GM10266 (cell line): ENCODE data around the gene ELP1.
"Not testable (repeated sequence)": the region's sequence is repeated elsewhere in the genome, so short reads cannot be mapped to it uniquely, and the experiment has no call there.

ENCODE experiments used
- DNase-seq: peaks from one replicate; pipeline ENCODE4 v3.0.0; 2012; ENCODE audit errors: extremely low spot score
- TF ChIP-seq, protein P1 (sequence below): IDR thresholded peaks from 2 replicates; pipeline ENCODE4 v1.5.1; 2012; ENCODE audit warnings: mild to moderate bottlenecking, low read depth; ENCODE audit not compliant: control insufficient read depth, insufficient read depth; ENCODE audit errors: missing control alignments

The ELP1 gene

GRCh38 chr9:108924466-108924865, 9.5 kb downstream of the ELP1 start:
- no peak for DNase-seq
- TF ChIP-seq, protein P1, sequence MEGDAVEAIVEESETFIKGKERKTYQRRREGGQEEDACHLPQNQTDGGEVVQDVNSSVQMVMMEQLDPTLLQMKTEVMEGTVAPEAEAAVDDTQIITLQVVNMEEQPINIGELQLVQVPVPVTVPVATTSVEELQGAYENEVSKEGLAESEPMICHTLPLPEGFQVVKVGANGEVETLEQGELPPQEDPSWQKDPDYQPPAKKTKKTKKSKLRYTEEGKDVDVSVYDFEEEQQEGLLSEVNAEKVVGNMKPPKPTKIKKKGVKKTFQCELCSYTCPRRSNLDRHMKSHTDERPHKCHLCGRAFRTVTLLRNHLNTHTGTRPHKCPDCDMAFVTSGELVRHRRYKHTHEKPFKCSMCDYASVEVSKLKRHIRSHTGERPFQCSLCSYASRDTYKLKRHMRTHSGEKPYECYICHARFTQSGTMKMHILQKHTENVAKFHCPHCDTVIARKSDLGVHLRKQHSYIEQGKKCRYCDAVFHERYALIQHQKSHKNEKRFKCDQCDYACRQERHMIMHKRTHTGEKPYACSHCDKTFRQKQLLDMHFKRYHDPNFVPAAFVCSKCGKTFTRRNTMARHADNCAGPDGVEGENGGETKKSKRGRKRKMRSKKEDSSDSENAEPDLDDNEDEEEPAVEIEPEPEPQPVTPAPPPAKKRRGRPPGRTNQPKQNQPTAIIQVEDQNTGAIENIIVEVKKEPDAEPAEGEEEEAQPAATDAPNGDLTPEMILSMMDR = no peak

DNA sequence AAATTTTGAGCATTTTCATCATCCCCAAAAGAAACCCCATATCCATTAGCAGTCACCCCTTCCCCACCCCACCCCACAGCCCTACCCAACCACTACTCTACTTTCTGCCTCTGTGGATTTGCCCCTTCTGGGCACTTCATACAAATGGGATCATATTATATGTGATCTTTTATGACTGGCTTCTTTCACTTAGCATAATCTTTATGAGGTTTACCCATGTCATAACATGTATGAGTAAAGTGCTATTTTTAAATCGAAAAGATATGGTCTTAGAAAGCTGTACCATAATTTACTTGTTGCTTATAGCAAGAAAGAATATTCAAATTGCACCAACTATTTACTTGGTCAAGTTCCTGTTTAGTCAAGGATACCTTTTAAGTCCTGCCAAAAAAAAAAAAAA, 12.7 kb downstream of the ELP1 start:
- DNase-seq = no peak
- TF ChIP-seq, protein P1 = no peak

GRCh38 chr9:108920401-108920800, 13.5 kb downstream of the ELP1 start:
- DNase-seq = not testable (repeated sequence)

DNA sequence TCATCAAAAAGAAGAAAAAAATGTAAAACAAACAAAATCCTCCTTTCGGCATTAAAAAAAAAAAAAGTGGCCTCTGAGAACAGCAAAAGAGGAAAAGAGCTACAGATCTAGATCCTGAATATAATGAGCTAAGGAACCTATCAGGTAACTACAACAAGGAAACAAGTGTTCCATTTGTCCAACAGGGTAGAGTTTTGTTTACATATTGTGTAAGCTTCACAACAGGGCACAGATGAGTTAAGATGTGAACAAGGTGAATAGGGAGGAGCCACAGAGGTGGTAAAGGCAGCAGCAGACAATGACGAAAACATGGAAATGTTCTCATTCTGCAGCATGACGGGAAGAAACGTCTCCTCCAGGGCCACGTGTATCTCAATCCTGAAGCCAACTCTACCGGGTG, 14.4 kb downstream of the ELP1 start:
- DNase-seq = no peak
- TF ChIP-seq, protein P1 = no peak

DNA sequence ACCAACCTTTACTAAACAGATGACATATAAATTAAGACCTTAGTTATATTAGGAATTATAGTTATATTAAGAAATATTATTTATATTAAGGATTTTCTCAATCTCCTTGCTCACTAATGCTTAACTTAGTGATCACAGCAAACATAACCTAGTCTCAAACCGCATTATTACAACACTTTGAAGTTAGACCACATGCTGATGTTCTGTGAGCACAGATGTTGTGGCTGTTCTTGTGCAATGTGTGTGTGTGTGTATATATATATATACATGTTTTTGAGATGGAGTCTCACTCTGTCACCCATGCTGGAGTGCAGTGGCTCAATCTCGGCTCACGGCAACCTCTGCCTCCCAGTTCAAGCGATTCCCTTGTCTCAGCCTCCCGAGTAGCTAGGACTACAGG, 20.5 kb downstream of the ELP1 start:
- TF ChIP-seq, protein P1 = no peak
- no peak for DNase-seq

GRCh38 chr9:108911820-108912219, 22.1 kb downstream of the ELP1 start:
- DNase-seq = no peak
- TF ChIP-seq, protein P1 = no peak

DNA sequence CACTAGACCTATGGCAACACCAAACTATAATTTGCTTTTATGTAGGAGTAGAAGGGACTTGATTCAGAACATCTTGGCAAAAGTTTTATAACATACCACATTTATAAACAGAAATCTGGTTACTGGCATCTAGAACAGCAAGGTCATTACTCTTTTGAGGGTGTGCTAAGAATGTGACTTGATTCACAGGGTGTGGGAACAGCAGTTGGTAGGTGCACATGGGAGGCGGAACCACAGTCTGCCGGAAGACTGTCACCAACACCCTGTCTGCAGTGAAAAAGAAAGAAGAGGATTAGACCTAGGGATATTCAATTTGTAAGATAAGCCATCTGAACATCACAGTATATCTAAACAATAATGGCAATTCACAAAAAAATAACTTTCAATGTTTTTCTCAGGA, 23.0 kb downstream of the ELP1 start:
- TF ChIP-seq, protein P1 = no peak
- DNase-seq = no peak

- TF ChIP-seq, protein P1 = no peak
- no peak for DNase-seq
Observed at GRCh38 chr9:108910402-108910801, 23.5 kb downstream of the ELP1 start.
